ENCODE results near the gene FJX1.

Gene FJX1, protein sequence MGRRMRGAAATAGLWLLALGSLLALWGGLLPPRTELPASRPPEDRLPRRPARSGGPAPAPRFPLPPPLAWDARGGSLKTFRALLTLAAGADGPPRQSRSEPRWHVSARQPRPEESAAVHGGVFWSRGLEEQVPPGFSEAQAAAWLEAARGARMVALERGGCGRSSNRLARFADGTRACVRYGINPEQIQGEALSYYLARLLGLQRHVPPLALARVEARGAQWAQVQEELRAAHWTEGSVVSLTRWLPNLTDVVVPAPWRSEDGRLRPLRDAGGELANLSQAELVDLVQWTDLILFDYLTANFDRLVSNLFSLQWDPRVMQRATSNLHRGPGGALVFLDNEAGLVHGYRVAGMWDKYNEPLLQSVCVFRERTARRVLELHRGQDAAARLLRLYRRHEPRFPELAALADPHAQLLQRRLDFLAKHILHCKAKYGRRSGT

DNA sequence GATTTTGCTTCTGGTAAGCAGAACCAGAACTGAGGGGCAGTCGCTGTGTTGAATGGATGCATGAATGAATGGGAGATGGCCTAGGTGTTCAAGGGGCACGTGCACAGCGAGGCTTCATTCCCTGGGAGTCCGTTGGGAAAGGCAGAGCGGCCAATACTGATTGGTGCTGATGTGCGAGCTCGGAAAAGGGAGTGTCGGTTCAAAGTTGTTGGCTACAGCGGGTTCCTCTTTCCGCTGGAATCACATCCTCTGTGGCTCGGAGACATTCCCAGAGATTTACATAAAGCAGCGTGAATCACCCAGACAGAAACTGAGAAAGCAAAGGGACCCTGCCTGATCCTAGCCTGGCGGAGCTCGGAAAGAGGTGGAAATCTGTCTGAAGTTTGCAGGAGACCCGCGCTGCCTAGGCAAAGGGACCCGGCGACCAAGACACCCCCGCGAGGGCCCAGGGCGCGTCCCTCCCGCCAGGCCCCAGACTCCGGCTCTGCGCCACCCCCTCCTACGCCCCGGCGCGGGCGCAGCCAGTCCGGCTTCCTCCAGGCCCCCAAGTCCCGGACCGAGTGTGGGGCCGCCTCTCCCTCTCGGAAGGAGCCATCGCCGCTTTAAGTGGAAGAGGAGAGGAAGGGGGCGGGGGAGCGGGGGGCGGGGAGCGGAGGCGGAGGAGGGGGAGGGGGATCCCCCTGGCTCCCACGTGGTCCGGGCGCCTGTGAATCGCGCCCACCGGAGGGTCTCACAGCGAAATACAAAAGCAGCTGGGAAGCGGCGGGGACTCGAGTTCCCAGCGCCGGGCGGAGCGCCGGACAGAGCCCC, at the start of gene FJX1:
Gene FJX1 (plus strand): TSS at position 774 of the 810 bp plus-strand sequence. CDS start 177 bp downstream, outside the sequence.
- no peak for DNase-seq (ENCODE audit: low read depth)

DNA sequence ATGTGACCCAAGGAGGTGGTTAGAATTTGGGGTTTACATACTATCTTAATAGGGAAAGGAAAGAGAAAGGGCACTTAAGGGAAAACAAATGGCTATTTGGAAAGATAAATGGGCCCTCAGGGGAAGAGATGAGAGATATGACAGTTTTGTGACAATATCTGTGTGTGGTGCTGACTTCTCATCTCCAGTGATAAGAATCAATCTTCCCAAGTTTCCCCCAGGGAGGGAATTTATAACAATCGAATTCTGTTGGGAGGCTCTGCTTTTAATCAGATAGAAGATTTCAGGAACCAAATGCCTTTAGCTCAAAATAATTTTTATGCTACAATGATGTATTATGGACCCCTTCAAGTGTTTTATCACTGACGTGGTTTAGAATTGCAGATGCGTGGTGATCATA, 46.6 kb upstream of the FJX1 start:
- no peak for DNase-seq (ENCODE audit: low read depth)

DNA sequence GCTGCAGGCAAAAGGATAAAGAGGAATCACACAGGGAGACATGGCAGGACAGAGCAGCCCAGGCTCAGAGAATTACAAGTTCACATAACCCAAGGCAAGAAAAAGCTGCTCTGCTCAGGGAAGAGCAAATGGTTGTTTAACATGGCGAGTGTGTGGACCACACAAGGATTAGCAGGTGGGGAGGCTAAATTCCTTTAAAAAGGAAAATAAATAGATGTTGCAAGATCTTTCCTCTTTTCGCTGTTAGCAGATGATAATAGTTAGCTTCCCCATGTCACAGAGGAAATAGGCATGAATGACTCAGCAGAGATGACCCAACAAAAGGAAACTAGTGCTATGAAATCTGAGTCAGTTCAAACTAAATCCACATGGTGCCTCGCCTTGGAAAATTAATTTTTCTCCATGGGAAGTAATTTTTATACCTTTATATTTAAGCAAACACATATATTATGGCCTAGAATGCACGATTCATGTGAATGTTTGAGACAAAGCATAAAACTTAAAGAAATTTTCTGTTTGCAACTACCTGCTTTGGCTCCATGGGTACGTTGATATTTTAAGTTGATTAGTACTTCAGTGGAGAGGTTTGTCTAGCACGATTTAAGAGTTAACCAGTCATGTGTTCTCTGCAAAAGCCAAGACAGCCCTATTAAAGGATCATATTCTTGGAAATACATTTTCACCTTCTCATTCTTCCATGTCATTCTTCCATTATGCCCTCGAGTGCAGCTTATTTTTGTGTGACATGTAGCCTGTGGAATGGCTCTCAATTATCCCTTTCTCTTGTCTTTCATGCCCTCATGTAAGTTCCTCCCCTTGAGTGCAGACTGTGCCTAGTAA, 38.5 kb upstream of the FJX1 start:
- DNase-seq (ENCODE audit: low read depth), result no peak

DNA sequence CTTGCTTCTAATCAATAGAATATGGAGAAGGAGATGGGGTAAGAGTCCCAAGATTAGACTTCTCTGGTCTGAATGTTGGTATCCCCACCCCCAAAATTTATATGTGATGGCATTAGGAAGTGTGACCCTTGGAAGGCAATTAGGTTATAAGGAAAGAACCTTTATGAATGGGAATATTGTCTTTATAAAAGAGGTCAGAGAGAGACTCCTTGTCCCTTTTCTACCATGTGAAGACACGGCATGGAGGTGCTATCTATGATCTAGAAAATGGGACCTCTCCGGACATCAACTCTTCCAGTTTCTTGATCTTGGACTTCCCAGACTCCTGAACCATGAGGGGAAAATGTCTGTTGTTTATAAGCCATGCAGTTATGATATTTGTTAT, 37.9 kb upstream of the FJX1 start:
- DNase-seq (ENCODE audit: low read depth), result no peak

DNA sequence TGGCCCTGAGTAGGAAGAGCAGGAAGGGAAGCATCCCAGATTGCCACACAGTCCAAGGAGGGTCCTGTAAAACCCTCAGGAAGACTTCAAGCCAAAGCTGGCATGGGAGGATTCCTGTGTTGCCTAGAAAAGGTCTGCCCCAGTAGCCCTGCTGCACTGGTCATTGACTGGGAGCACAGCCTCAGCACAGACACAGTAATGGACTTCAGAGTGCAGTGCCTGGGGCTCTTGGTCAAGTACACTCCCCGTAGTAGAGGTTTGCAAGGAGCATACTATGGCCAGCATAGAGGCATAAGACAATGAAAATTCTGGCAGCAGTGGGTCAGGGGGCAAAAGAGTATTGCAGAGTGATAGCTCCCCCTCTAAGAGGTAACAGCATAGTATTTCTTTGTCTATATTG, 36.2 kb upstream of the FJX1 start:
- no peak for DNase-seq (ENCODE audit: low read depth)

DNA sequence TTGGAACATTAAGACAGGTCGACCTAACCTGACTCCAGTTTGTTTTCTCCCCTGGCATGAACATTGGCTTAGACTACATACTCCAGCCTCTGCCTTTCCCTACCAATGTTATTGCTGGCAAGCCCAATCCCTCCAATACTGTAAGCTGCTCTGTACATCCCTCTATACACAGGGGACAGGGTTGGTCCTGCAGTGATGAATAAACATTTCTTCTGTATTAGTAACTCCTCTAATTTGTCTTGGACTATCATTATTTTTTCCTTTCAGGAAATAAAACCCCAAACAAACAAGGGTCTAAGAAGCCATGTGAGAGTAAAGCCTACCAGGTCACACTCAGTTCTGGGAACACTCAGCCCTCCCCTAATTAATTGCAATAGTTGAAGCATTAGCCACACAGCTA, 35.1 kb upstream of the FJX1 start:
- no peak for DNase-seq (ENCODE audit: low read depth)

DNA sequence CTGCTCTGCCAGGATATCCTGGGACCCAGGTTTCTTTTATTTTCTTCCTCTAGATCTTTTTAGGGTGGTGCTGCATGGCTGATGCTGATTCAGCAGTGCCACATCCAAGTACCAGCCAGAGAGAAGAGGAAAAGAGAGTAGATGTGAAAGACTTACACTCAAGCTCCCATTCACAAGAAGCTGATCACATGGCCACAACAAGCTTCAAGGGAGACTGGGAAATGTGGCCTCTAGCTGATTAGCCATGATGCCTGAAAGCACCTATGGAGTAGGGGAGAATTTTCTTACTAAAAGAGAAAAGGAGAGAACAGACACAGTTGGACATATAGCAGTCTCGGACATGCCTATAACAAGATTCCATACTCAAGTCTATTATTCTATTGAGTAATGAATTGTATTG, 34.4 kb upstream of the FJX1 start:
- no peak for DNase-seq (ENCODE audit: low read depth)

DNA sequence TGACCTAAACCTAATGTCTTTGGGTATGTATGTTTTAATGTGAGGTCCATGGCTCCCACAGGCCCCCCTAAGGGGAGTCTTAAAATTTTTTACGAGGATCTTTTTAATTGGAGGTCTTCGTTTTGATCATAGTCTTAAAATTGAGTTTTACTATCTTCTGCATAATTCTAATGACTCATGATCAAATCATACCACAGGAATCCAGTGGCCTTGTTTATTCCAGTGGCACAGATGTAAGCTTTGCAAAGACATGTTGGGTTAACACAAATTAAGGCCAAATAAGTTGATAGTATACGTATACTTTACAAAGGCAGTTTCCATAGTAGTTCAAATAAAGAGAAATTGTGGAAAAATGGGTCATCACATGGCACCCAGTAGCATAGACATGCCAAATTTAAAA, 33.9 kb upstream of the FJX1 start:
- no peak for DNase-seq (ENCODE audit: low read depth)

DNA sequence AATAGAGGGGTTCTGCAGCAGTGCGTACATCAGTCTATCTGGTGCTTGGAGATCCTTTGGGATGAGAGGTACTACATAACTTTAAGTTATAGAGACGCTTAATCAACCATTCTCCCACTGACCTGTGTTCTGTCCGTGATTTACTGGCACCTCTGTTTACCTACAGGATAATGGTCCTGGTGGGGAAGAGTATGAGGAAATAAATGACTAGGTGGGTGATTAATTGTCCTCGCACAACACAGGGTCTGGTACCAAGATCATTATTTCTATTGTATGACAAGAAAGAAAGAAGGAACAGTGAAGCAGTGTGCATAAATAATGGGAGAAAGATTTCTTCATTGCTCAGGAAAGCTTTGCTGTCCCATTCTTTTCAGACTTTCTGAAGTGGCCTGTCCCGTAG, 32.8 kb upstream of the FJX1 start:
- no peak for DNase-seq (ENCODE audit: low read depth)

DNA sequence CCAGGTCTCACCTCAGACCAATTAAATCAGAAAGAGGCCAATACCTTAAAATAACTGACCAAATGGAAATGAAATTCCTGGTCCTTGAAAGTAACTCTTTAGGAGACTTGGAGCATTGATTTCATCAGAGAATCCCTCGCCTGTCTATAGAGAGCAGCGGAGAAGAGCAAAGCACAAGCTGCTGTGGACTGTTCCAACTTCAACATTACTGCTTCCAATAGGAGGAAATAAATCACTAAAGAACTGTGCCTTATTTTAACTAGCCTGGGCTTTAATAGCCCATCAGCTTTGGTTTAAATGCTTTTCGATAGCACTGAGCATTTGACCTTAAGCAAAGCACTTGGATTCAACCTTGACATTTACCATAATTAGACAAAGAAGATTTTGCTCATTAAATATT, 32.0 kb upstream of the FJX1 start:
- no peak for DNase-seq (ENCODE audit: low read depth)

DNA sequence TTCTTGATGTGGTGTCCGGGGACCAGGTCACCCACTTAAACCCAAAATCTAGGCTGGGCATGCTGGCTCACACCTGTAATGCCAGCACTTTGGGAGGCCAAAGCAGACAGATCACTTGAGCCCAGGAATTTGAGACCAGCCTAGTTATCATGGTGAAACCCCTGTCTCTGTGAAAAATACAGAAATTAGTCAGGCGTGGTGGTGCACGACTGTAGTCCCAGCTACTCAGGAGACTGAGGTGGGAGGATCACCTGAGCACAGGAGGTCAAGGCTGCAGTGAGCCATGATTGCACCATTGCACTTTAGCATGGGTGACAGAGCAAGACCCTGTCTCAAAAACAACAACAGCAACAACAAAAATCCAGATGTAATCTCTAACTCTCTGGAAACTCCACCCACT, 30.3 kb upstream of the FJX1 start:
- DNase-seq (ENCODE audit: low read depth), result no peak

DNA sequence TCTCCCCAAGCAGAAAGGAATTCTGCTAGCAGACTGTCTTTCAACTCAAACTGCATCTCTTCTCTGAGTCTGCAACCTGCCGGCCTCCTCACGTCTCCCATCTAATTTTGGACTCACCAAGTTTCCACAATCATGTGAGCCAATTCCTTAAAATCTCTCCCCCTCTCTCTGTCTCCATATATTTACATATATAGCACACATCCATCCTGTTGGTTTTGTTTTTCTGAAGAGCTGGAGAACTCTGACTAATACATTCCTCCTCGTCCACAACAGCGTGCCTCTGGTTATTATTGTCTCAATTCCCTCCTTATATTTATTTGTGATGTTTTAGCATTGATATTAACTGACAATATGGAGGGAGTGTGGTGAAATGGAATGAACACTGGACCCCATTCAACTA, 29.6 kb upstream of the FJX1 start:
- no peak for DNase-seq (ENCODE audit: low read depth)

DNA sequence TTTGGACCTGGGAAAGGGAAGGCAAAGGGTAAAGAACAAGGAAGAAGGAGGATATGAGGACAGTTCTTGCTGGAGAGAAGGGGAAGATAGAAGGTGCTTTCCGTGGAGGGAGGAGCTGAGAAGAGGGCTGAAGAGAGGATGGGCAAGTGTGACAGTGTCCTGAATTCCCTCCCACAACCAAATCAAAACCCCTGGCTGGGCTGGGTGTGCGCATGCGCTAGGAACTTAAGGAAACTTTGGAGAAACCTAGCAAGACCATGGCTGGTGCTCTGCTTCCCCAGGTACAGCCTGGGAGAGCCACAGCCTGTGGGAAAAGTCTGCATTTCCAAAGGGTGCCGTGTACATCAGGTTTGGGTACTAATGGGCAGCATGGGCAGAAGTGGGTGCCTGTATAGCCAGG, 29.0 kb upstream of the FJX1 start:
- DNase-seq (ENCODE audit: low read depth), result no peak

DNA sequence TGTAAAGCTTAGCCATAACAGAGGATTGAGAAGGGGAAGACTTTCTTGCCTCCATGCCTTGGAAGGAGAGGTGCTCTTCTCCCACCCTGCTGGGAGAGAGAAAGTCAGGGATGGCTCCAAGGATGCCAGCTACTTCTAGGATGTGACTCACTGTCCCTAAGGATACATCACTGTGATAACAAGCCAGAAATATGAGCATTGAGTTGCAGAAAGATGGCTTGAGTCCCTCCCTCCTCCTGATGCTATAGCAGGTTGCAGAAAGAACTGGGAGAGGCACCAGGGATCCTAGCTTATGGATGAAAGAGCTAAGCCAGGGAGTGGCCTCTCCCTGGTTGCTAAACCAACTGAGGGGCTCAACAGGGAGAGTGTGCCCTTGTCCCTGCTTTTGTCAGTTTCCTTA, 27.8 kb upstream of the FJX1 start:
- DNase-seq (ENCODE audit: low read depth), result no peak

DNA sequence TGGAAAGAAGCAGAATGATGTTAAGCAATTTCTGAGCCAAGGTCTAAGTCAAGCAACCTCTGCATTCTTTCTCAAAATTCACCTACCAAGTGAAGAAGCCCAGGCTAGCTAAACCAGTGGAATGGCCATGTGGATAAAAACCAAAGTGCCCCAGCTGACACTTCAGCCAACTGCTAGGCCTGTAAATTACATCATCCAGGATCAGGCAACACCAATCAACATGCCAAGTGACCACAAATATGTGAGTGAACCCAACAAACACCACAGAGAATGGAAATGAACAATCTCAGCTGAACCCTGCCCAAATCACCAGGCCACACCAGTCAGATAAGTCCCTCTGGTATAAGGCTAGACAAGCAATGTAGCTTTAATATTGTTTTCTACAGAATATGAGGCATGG, 25.1 kb upstream of the FJX1 start:
- DNase-seq (ENCODE audit: low read depth), result no peak

DNA sequence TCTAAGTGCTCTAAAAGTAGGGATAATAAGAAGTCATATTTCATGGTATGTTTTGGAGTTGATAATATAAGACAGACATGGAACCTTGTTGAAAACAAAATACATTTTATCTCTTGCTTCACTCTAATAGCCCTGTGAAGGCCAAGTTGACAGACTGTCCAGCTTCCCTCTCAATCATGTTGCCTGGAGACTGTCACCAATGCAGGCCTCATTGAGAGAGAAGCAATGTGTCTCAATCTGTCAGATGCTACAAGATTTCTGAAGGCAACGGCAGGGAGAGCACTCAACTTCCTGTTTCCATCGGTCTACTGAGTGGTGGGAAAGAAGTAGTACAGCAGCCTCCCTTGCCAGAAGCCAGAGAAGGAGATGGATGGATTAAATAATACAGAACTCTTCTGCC, 23.6 kb upstream of the FJX1 start:
- DNase-seq (ENCODE audit: low read depth), result no peak

DNA sequence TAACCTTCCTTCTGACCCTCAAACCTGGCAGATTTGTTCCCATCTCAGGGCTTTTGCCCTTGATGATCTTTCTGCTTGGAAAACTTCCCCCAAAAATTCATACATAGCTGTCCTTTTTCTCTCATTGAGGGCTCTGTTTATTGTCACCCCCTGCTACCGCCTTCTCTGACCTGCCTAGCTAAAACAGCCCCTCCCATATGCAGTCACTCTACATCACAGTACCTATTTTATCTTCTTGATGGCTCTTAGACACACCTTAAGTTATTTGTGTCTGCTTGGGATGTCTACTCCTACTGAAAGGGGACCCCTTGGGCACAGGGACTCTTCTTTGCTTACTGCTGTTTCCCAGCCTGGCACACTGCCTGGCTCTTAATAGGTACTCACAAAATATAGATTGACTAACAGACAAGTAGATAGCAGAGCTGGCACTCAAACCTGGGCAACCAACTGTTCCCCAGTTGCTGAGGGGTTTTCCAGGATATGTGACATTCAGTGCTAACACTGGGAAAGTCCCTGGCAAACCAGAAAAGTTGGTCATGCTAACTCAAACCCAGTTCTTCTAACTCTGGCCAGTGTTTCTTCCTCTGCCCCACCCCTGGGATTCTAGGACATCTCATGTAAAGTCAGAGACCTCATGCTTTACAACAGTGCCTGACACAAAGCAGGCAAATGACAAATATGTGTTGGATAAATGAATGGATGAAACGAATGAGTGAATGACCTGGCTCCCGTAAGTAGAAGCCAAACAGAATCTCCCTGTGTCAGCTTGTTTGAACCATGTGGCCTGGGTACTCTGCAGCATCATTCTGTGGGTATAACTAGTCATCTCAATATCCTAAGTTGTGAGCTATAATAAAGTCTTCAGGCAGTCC, 19.8 kb upstream of the FJX1 start:
- no peak for DNase-seq (ENCODE audit: low read depth)

DNA sequence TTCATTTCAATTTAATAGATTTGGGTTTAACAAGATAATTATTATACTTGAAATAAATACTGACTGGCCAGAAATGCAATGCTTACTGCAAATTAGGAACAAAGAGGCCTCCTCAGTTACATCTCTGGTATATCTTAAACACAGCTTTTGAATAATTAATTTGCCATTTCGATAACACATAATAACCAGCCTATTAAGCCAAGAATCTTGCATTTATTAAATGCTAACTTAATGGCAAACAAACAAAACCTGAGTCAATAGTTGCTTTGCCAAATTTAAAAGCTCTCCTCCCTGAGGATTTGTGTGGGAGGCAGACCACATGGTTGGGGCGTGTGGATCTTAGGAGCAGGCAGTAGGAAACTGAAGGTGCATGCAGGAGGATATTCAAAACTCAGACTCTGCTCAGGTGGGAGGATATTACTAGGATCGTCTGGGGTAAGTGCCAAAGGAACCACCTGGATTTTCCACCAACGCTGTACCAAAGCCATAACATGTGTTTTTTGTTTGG, 17.9 kb upstream of the FJX1 start:
- DNase-seq (ENCODE audit: low read depth), result no peak

DNA sequence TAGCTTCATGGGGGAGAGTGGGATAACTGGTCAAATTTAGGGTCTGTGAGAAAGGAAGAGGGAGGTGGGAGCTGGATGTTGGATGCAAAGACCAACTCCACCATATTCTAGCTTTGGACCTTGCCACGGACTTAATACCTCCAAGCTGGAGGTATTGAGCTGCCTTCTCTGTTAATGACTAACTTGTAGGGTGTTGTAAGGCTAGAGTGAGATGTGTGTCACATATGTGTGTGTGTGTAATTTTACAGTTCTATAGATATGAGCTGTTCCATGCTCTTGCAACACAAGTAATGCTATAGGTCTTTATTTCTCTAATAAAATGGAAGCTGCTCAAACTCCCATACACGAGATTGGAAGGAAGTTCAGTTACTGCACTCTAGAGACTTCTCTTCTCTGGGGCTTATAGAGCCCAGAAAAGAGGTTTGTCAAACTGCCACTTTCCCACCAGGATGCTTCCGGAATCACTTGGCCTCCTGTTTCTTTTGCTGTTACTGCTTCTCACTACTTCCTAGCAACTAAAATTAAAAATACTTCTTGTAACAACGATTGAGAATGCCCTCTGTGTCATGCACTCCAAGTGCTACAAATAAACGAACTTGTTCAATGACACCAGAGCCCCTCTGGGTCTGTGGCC, 16.0 kb upstream of the FJX1 start:
- no peak for DNase-seq (ENCODE audit: low read depth)

DNA sequence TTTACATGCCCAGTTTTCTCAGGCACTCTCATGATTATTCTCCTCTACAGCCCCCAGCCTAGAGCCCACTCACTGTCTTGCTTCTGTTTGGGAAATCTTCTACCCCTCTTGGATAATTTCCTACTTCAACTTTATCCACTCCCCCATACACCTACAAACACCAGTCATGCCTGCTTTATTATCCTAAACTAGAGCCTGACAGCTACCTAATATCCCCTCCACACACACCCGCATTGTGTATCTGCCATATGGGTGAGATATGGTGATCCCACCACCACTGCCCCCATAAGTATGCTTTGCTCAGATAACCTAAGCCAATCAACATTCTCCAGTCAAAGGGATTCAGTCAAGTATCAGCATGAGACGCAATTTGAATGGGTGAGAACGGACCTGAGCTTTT, 15.3 kb upstream of the FJX1 start:
- DNase-seq (ENCODE audit: low read depth), result no peak

DNA sequence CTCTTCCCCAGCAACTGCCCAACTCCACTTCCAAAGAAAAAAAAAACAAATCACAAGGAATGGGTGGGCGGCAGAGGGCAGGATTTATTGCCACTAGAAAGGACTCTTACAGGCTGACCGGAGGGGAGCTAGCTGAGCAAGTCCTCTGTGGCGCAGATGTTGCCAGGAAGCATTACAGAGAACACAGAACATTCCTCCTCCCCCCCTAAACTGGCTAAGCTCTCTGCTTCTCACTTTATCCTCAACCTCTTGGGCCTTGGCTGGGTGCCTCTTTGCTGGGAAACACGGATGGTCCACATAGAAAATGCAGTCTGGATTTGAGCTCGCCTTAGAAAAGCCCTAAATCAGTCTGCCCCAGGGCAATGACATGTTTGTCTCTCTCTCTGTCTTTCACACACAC, 12.6 kb upstream of the FJX1 start:
- no peak for DNase-seq (ENCODE audit: low read depth)

All from activated T-cell treated with anti-CD3 and anti-CD28 coated beads for 24 hours (primary cell).